HepG2 (cell line): Measurements from ENCODE around the gene GPR32.

Experiments used
- AHDC1 ChIP-seq: sonication (generic); formaldehyde crosslinking; IDR thresholded peaks from 2 replicates; pipeline ENCODE4 v1.5.1; 2020; ENCODE audit warnings: mild to moderate bottlenecking, missing genetic modification reagents, borderline replicate concordance
- BHLHE40 ChIP-seq: IDR thresholded peaks from 2 replicates; pipeline ENCODE4 v1.6.1; 2011; ENCODE audit warnings: low read length, improper control_type of control experiment
- CTCF ChIP-seq: sonication (generic); formaldehyde crosslinking; IDR thresholded peaks from 2 replicates; pipeline ENCODE4 v1.5.0; 2020; ENCODE audit warnings: mild to moderate bottlenecking, missing genetic modification reagents, moderate library complexity
- JUNB ChIP-seq: sonication (generic); formaldehyde crosslinking; IDR thresholded peaks from 2 replicates; pipeline ENCODE4 v1.8.0; 2022; ENCODE audit warnings: missing genetic modification reagents, mild to moderate bottlenecking, borderline replicate concordance
- MXD4 ChIP-seq: IDR thresholded peaks from 2 replicates; pipeline ENCODE4 v1.6.1; 2016; ENCODE audit warnings: mild to moderate bottlenecking, missing biosample characterization, missing genetic modification reagents
- RCOR2 ChIP-seq: IDR thresholded peaks from 2 replicates; pipeline ENCODE4 v1.6.1; 2016; ENCODE audit warnings: missing biosample characterization, missing genetic modification reagents
- SP5 ChIP-seq: IDR thresholded peaks from 2 replicates; pipeline ENCODE4 v1.6.1; 2016; ENCODE audit warnings: low read depth, borderline replicate concordance
- TCF7 ChIP-seq: sonication (generic); IDR thresholded peaks from 2 replicates; pipeline ENCODE4 v1.6.1; 2016; ENCODE audit warnings: antibody characterized with exemption, low read depth
- ZNF232 ChIP-seq: sonication (generic); formaldehyde crosslinking; IDR thresholded peaks from 2 replicates; pipeline ENCODE4 v1.4.0; 2020; ENCODE audit warnings: missing genetic modification reagents, borderline replicate concordance
- ZNF781 ChIP-seq: sonication (generic); formaldehyde crosslinking; IDR thresholded peaks from 2 replicates; pipeline ENCODE4 v1.5.1; 2020; ENCODE audit warnings: borderline replicate concordance, mild to moderate bottlenecking, missing genetic modification reagents; ENCODE audit errors: not compliant biosample characterization

GRCh38 chr19:50791594-50792271, 21.5 kb downstream of the GPR32 start:
- TF ChIP-seq TCF7 (no peak), JUNB (CRISPR knock-in tag) (no peak), AHDC1 (no peak), ZNF781 (CRISPR knock-in tag) (no peak), BHLHE40 (no peak), CTCF (no peak), RCOR2 (no peak), SP5 (no peak), ZNF232 (no peak), MXD4 (CRISPR knock-in tag) (no peak)
